Nephron (organoid): ENCODE data around the gene TBRG4.

Experiments
- H3K27ac Mint-ChIP-seq, 3 experiments: 2 replicates each; pipeline ENCODE4 v1.8.0; 2020; ENCODE audit warnings: mixed read lengths in 3 of 3, mild to moderate bottlenecking in 2 of 3, moderate library complexity in 1 of 3
- H3K27me3 Mint-ChIP-seq: 2 replicates; pipeline ENCODE4 v1.8.0; 2021; ENCODE audit warnings: low read depth, mild to moderate bottlenecking, moderate library complexity, mixed read lengths
- H3K36me3 Mint-ChIP-seq: 2 replicates; pipeline ENCODE4 v1.8.0; 2020; ENCODE audit warnings: low read depth, mixed read lengths
- H3K4me1 Mint-ChIP-seq: 2 replicates; pipeline ENCODE4 v1.8.0; 2020; ENCODE audit warnings: mixed read lengths
- H3K4me3 Mint-ChIP-seq, 3 experiments: 2 replicates each; pipeline ENCODE4 v1.8.0; 2020; ENCODE audit warnings: mild to moderate bottlenecking in 3 of 3, mixed read lengths in 3 of 3, moderate library complexity in 2 of 3
- H3K9me3 Mint-ChIP-seq: 2 replicates; pipeline ENCODE4 v1.8.0; 2020; ENCODE audit warnings: mixed read lengths
- TF ChIP-seq, protein P1 (sequence below), 3 experiments: fragments of 200-600 bp; sonication (generic); IDR thresholded peaks; one replicate each; pipeline ENCODE4 v1.5.0; 2021; ENCODE audit warnings: antibody characterized with exemption in 3 of 3; ENCODE audit not compliant: unreplicated experiment in 3 of 3

The TBRG4 gene

DNA sequence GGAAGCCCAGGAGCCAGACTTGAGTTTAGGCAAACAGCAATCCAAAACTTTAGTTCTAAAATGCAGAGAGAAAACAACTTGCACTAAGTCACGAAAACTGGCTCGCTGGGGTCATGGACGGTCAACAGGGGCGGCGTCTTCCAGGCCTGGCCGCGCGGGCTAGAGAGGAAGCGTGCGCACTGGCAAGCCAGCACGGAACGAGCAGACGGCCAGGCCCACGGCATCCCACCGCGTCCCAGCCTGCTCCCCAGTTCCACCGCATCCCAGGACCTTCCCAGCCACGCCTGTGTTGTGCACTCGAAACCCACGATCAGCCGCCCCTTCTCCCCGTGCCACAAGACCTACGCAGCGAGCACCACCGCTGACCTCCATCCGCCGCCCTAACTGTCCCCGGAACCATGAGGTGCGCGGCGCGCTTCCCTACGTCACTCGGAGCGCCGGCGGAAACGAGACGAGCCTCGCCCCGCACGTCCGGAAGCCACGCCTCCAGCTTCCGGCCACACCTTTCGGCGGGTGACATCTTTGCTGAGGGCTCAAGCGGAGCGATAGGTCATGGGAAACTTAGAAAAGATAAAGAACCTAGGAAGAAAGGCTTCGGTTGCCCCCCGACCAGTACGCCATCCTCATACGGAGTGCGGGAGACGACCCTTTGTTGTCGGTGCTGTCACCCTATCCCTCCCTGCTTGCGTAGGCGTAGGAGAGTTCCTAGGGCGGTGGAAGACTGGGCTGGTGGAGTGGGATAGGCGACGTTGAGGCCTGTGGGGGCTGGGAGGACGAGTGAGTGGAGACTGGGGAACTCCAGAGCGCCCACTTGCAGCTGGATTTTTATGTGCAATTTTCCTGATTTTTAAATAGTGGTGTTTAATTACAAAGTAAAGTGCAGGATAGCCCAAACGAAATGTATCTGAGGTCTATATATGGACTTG, at the start of gene TBRG4:
TSS of gene TBRG4 (minus strand) at position 400 of the 926 bp plus-strand sequence. CDS start 2,460 bp downstream, outside the sequence.
- TF ChIP-seq, protein P1, sequence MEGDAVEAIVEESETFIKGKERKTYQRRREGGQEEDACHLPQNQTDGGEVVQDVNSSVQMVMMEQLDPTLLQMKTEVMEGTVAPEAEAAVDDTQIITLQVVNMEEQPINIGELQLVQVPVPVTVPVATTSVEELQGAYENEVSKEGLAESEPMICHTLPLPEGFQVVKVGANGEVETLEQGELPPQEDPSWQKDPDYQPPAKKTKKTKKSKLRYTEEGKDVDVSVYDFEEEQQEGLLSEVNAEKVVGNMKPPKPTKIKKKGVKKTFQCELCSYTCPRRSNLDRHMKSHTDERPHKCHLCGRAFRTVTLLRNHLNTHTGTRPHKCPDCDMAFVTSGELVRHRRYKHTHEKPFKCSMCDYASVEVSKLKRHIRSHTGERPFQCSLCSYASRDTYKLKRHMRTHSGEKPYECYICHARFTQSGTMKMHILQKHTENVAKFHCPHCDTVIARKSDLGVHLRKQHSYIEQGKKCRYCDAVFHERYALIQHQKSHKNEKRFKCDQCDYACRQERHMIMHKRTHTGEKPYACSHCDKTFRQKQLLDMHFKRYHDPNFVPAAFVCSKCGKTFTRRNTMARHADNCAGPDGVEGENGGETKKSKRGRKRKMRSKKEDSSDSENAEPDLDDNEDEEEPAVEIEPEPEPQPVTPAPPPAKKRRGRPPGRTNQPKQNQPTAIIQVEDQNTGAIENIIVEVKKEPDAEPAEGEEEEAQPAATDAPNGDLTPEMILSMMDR (IDR thresholded peaks at IDR 0.05; ENCODE audit: unreplicated experiment in 3 of 3): peak; percentile 22 to 51 (median 46)
- Mint-ChIP-seq H3K9me3 (no peaks in the 10 kb centered on the region), H3K27me3 (peaks cover 5% of the 10 kb centered on the region), H3K4me3 (peak within 1 kb of the TSS; percentile 93 to 98 (median 94)), H3K4me1 (peaks cover 24% of the 10 kb centered on the region), H3K36me3 (peaks cover 21% of the 10 kb centered on the region), H3K27ac (peak within 1 kb of the TSS; percentile 96 to 99 (median 98))

DNA sequence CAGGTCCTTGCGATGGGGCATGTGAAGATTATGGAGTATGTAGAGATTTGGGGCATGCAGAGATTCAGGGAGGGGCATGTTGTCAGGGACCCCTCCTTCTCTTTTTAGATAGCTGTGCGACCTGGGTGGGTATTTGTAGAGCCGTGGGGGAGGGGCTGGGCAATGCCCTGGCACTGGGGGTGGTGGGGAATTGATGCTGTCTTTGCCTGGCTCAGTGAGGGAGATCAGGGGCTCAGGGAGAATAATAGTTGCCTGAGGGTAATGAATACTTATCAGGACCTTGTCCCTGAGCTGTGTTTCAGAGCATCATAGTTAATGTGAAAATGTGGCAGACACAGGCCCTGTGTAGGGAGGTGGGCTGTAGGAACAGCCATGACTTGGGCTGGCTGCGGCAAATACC, 49.6 kb upstream of the TBRG4 start:
- H3K4me1 Mint-ChIP-seq: no peaks in the 10 kb centered on the region
- H3K27ac Mint-ChIP-seq: no peak overlapping the region
- H3K27me3 Mint-ChIP-seq: peaks cover 63% of the 10 kb centered on the region
- no peaks in the 10 kb centered on the region for H3K36me3 Mint-ChIP-seq
- peaks cover 5% of the 10 kb centered on the region for H3K9me3 Mint-ChIP-seq
- TF ChIP-seq, protein P1 (IDR thresholded peaks at IDR 0.05; ENCODE audit: unreplicated experiment in 3 of 3): no peak
- no peak overlapping the region for H3K4me3 Mint-ChIP-seq

DNA sequence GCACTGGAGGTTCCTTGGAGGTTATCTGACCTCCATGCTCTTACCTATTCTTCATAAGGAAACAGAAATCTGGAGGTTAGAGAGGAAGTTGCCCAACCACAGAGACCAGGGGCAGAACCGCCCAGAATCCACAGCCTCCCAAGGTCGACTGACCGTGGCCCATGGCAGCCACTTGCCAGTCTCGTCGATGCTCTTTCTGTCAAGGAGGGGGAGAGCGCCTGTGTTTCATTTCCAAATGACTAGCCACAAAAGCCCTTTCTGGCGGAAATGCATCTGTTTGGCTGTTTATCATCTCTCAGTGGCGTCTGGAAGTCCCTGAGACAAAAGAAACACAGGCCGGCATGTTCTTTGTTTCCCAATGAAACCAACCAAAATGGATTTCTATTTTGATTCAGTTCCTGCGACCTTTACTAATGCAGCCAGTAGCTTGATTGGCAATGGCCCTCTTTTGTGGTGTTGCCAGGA, 49.0 kb upstream of the TBRG4 start:
- Mint-ChIP-seq H3K4me3 (no peak overlapping the region), H3K36me3 (no peaks in the 10 kb centered on the region), H3K4me1 (no peaks in the 10 kb centered on the region), H3K27ac (no peak overlapping the region), H3K9me3 (peaks cover 5% of the 10 kb centered on the region), H3K27me3 (peaks cover 70% of the 10 kb centered on the region)
- TF ChIP-seq, protein P1 (IDR thresholded peaks at IDR 0.05; ENCODE audit: unreplicated experiment in 3 of 3): no peak

DNA sequence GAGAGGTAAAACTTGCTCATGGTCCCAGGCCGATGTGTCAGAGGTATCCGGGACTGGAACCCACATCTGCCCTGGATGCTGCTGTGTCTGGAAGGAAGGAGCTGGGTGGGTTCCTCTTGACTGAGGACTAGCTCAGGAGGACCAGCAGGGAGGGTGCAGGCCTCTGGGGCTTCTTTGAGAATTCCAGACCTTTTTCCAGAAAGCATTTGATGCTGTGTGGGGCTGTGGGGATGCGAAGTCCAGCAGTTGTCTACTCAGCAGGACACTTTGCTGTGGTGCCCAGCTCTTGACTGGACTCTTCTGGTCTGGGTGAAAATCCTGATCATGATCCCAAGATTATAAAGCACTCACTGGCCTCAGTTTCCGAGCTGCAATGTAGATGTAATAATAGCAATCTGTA, 47.8 kb upstream of the TBRG4 start:
- no peak overlapping the region for H3K27ac Mint-ChIP-seq
- H3K4me1 Mint-ChIP-seq: no peaks in the 10 kb centered on the region
- TF ChIP-seq, protein P1 (IDR thresholded peaks at IDR 0.05; ENCODE audit: unreplicated experiment in 3 of 3): no peak
- peaks cover 78% of the 10 kb centered on the region for H3K27me3 Mint-ChIP-seq
- no peak overlapping the region for H3K4me3 Mint-ChIP-seq
- H3K9me3 Mint-ChIP-seq: no peaks in the 10 kb centered on the region
- no peaks in the 10 kb centered on the region for H3K36me3 Mint-ChIP-seq

DNA sequence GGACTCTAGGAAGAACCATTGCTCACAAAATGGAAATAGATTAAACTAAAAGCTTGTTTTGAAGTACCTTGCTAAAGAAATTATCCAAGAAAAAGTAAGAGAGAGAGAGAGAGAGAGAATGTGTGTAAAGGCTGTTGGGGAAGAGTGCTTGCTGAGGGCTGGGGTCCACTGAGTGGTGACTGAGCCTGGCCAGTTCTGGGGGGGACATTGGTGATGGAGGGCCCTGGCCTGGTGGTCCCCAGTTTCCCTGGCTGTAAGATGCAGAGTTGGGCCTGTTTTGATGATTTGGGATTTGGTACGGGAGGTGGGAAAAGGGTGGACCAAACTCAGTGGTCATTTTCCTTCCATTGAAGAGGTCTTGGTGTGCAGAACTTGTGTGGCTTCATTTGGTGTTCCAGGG, 47.0 kb upstream of the TBRG4 start:
- H3K27me3 Mint-ChIP-seq: peaks cover 76% of the 10 kb centered on the region
- H3K36me3 Mint-ChIP-seq: no peaks in the 10 kb centered on the region
- no peak overlapping the region for H3K27ac Mint-ChIP-seq
- peak overlapping the region in 1 of 3 experiments; percentile 17 for H3K4me3 Mint-ChIP-seq
- TF ChIP-seq, protein P1 (IDR thresholded peaks at IDR 0.05; ENCODE audit: unreplicated experiment in 3 of 3): no peak
- no peaks in the 10 kb centered on the region for H3K4me1 Mint-ChIP-seq
- H3K9me3 Mint-ChIP-seq: no peaks in the 10 kb centered on the region
